Activated CD4-positive, alpha-beta T cell treated with anti-CD3 and anti-CD28 coated beads, Interleukin-2, amount 50 U/mL, for 16 hours (primary cell): ENCODE results near the gene B4GALT3.

Experiments
- DNase-seq: peaks from one replicate; pipeline ENCODE4 v3.0.0-alpha.2; 2020

The B4GALT3 gene

DNA sequence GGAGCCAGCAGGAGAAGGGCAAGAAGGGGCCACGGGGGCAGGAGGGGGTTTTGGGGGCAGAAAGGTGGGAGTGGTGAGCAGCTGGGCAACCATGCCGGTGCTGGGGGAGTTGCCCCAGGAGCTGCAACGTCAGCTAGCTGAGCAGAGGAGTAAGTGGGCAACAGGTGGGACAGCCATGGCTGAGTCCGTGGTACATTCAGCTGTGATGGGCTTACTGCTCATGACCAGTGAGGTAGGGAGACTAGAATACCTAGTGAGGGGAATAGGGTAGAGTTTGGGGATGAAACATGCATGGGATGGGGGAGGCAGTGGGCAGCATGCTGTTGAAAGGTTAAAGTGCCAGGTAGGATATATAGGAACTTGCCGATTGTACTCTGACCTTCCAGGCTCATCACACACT, 15.7 kb downstream of the B4GALT3 start:
- no peak for DNase-seq

DNA sequence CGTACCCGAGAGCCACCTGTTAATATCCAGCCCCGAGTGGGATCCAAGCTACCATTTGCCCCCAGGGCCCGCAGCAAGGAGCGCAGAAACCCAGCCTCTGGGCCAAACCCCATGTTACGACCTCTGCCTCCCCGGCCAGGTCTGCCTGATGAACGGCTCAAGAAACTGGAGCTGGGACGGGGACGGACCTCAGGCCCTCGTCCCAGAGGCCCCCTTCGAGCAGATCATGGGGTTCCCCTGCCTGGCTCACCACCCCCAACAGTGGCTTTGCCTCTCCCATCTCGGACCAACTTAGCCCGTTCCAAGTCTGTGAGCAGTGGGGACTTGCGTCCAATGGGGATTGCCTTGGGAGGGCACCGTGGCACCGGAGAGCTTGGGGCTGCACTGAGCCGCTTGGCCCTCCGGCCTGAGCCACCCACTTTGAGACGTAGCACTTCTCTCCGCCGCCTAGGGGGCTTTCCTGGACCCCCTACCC, 16.6 kb downstream of the B4GALT3 start:
- no peak for DNase-seq

DNA sequence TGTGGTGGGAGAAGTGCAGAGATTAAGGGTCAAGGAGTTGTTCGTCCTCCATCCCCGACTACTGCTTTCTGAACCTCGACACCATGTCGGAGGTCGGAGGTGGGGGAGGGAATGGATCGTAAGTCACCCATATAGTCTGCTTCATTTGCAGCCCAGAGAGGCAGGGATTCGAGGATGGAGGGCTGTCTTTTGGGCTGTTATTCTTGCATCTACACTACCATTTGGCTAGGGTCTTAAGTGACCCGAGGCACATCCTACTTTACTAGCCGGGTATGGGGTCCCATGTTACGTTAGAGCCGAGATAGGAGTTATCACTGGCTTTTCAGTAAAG, 17.4 kb downstream of the B4GALT3 start:
- DNase-seq = no peak

DNA sequence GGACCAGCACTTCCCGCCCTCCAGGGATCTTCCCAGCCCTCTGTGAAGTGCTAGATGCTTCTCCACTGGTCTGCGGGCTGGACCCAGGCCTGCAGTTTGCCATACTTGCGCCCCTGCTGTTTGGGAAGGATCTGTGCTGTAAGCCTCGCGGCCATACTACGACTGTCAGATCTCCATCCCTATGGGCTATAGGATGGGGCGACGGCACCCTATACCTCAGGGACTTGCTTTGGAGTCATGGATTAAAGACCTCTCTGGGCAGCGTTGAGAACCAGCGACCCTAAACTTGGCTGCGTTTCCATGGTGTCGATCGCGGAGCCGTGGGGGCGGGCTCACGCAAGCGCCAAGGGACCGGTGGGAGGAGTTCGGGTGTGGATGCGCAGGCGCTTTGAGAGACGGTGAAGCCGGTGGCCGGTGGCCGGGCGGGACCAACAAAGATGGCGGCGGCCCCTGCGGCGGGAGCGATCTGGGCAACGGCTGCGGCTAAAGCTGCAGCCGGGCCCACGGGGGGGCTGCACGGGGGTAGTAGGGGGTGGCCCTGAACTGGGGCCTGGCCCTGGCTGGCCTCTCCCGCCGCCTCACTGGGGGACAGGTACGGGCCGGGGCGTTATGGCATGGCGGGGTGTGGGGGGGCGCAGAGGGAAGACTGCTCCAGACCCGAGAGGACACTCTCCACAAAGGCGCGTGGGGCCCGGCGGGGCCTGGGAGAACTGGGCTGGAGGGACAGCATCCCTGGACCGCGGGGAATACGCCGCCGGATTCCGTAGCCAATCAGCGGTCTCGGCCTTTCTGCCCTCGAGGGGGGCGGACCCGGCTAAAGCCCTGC, 18.0 kb downstream of the B4GALT3 start, which contains the start of gene USP21:
Gene USP21, plus strand, starts transcription at position 414 of the 826 bp plus-strand sequence. CDS start 1,141 bp downstream, outside the sequence.
- DNase-seq = peak; percentile 94

DNA sequence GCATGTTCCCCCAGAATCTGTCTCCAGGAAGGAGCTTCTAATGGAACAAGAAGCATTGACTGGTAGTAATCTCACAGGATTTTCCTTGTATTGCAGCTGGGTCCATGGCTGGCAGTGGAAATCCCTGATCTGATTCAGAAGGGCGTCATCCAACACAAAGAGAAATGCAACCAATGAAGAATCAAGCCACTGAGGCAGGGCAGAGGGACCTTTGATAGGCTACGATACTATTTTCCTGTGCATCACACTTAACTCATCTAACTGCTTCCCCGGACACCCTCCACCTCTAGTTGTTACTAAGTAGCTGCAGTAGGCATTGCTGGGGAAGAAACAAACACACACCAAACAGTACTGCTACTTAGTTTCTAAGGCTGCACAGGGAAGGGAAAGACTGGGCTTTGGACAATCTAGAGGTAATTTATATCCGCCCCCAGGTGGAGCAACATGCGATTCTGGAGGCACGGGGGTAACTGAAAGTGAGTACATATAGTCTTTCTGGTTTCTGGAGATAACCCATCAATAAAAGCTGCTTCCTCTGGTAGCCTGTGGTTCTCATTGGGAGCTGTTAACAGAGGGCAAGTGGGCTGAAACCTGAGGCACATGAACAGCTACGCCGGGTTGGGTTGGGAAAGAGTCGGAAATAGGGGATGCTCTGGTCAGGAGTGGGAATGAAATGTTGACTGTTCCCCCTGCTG, 18.8 kb downstream of the B4GALT3 start:
- DNase-seq = no peak

DNA sequence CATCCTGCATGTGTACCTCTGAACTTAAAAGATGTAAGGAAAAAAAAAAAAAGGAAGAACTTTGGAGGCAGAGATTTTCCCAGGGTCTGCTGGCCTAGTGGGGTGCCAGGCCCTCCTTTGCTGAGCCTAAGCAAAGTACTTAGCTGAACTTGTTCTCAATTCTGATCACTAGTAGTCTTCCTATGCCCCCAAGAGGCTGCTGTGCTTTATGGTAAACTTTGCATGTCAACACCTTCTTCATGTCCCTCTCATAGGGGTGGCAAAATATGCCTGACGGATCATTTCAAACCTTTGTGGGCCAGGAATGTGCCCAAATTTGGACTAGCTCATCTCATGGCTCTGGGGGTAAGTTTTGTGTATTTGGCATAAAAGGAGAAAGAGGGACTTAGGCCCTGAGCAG, 19.4 kb downstream of the B4GALT3 start:
- no peak for DNase-seq

DNA sequence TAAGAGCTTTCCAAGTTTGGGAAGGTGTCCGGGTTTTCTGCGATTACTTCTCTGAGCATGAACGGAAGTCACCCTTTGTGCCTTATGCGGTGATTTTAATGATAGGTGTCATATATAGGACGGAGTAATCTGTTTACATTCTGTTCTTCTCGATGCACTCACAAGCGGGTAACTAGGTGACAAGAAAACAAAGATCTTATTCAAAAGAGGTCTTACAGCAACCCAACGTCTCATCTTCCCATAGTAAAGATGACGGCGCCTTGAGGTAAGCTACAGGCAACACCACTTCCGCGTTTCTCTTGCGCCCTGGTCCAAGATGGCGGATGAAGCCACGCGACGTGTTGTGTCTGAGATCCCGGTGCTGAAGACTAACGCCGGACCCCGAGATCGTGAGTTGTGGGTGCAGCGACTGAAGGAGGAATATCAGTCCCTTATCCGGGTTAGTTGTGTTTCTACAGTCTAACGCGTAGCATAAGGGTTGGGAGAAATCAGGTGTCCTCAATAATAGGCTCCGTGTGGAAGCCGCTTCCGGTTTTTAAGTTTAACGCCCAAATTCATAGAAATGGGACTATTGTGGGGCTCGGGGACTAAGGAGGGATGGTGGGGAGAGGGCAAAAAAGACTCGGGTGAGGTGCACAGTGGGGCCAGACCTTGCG, 23.5 kb downstream of the B4GALT3 start, which contains the start of gene UFC1:
Gene UFC1, plus strand, starts transcription at position 297 of the 656 bp plus-strand sequence. Its CDS starts 20 bp downstream, at position 317.
- DNase-seq = peak; percentile 91

DNA sequence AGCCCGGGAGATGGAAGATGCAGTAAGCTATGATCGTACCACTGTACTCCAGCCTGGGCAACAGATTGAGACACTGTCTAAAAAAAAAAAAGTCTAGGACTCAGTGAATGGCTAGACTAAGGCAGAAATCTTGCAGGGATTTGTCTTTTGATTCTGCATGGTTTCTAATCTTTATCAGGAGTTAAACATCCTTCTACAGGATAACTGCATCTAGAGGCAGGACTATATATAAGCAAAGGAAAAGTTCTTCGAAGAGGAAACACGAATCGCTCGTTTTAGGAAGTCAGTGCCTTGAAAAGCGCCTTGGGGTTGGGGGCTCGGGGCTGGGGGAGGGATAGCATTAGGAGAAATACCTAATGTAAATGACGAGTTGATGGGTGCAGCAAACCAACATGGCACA, 24.1 kb downstream of the B4GALT3 start:
- DNase-seq = no peak

DNA sequence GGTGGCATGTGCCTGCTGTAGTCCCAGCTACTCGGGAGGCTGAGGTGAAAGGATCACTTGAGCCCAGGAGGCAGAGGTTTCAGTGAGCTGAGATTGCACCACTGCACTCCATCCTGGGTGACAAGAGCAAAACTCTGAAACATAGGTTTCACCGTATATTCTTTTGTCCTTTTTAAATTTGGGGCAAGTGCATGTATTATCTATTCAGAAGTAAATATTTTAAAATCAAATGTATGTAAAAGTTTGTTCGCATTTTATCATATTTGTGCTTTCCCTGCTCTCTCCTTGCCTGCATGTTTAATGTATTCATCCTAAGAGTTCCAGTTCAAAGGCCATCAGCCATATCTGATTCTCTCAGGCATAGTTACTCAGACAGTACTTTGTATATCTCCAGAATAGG, 31.5 kb downstream of the B4GALT3 start:
- DNase-seq = no peak

DNA sequence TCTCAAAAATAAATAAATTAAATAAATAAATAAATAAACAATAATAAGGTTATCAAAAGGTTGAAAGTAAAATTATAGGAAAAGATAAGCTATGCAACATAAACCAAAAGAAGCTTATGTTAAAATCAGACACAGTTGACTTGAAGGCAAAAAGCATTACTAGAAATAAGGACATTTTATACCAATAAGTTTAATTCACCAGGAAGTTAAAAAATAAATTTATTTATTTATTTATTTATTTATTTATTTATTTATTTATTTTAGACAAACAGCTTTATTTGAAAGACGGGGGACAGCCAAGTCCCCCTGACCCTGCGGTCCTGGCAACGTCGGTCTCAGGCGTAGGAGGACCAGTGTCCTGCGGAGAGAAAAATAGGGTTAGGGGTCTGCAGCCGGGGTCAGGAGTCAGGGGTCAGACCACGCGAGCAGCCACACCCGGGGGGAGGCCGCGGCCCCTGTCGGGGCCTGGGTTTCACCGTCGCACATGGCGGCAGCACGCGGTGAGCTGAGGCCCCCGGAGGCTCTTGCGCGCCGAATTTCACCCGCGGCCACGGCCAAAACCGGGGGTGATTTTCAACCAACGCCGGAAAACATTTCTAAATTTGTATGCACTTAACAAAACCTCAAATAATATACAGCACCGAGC, 36.4 kb downstream of the B4GALT3 start:
- no peak for DNase-seq

DNA sequence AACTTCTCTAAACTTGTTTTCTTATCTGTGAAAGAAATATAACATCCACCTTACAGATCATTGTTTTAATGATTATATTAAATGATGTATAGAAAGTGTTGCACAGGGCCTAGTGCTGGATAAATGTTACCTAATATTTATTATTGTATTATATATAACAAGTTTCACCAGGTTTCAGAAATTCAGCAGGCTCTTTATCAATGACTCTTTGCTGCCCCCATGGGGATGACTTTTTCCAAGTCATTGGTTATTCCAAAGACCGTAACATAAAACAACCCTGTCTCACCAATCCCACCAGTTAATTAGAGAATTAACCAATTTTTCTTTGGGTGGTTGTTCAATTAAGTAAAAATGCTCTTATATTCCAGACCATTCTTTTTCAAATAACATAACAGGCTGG, 37.5 kb downstream of the B4GALT3 start:
- peak; percentile 37 for DNase-seq

DNA sequence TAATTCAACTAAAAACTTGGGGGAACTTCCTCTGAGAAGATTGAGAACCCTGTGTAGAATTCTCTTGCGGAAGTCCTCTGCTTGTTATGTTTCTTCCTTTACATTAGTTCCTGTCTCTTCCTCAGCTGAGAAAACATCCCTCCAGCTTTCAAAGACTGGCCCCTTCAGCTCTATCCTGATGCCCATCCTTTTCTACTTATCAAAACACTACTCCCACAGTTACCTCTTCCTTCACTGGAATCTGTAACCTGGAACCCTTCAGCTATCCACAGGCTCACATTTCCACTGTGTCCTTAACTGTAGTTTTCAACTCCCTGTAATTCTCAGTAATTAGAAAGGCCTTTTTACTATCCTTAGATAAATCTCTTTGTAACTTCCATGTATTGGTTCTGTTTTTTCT, 38.9 kb downstream of the B4GALT3 start:
- DNase-seq = no peak

DNA sequence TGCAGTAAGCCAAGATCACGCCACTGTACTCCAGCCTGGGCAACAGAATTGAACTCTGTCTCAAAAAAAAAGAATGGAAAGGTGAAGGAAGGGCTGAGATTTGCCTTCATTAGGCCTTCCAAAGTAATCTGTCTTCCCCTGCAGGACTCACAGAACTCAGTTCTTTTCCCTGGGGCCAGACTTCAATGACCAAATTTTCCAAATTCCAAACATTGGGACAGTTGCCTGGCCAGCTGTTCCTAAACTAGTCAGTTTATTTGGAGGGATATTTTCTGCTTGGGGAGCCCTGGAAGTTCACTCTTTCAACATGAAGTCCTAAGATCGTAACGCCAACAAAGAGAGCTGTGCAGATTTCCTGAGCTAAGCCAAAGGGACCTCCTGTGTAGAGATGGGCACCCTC, 39.4 kb downstream of the B4GALT3 start:
- no peak for DNase-seq

DNA sequence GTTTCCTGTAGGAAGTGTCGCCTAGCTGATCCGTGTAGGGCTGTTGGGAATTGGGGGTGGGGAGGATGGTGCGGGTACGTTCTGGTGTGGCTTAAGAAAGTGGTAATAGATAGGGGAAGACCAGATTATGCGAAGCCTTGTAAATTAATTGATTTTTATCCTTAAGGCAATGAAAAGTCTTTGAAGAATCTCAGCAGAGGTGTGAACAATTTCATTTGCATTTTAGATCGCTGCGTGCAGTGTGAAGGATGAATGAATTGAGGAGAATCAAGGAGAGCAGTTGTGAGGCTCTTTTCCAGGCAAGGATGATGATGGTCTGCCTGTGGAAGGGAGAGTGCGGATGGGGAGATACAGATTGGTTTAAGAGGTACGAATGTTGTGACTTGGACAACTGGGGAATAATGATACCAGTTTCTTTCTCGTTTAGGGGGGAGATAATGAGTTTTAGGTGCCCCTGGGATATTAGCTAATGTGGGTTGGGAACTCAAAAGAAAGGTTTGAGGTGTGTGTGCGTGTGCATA, 44.0 kb downstream of the B4GALT3 start:
- DNase-seq = no peak

DNA sequence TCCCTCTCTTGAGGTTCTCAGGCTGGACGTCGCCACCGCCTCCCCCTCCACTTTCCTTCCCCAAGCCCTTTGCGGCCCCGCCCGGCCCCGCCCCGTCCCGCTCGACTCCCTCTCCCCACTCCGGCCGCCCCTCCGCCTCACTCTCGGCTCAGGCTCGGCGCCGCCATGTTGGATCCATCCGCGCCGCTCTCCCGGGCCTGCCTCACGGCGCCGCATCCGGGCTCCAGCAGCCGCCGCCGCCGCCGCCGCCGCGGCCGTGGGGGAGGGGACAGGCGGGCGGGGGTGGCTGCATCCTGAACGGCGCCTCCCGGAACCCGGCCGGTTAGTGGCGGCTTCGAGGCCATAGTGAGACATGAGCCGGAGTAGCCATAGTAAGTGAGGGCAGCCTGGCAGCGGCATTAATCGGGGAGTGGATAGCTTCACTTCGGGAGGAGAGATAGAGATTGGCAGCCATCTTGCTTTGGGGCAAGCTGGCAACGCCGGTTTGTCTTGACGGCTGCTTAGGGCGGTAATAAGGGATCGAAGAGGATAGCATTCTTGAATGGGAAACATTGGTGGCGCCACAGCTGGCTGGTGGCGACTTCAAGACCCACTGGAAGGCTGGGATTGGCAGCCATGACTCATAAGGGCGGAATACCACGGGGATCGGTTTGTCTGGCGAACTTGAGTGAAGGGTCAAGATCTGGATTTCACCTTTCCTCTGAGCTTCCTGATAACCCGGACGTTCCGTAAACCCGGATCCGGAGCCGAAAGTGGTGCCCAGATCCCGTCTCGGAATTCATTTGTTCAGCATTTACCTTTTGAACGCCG, 44.7 kb downstream of the B4GALT3 start, which contains the start of gene DEDD:
Gene DEDD, minus strand, starts transcription at position 258 of the 810 bp plus-strand sequence. CDS start 8,205 bp downstream, outside the sequence.
- peak; percentile 96 for DNase-seq

DNA sequence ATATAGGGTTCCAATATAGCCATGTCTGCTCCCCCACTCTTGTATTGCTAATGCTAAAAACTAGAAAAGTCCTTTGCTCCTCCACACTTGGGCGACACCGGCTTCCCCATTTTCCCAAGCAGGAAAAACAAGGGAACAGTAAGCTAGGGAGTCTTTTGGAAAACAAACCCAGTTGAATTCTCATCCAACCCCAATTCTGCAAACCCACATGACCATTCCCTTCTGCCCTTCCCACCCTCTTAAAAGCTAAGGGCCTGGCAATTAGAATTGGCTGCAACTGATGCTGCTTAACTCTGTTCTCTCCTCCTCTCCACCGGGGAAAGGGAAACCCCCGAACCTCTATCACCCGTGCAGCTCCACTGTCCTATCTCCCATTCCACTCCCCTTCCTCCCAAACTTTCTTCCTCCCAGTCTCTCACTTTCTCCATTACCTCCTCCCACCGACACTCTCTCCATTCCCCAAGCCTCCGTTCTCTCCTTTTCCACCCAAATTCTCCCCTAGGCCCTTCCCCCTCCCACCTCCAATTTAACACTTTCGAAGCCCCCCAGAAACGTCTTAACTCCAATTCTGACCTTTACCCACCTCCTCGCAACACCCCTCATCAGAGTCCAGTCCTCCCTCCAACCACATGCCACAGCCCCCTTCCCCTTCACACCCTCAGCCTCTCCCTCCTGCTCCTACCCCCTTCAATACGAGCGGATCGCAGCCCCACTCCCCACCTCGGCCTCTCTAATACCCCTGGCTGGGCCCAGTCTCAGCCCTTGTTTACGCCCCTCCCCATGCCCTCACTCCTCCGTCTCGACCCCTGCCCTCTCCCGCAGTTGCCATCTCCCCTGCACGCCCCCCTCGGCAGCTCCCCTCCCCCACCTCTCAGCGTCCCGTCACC, 45.5 kb downstream of the B4GALT3 start:
- no peak for DNase-seq

DNA sequence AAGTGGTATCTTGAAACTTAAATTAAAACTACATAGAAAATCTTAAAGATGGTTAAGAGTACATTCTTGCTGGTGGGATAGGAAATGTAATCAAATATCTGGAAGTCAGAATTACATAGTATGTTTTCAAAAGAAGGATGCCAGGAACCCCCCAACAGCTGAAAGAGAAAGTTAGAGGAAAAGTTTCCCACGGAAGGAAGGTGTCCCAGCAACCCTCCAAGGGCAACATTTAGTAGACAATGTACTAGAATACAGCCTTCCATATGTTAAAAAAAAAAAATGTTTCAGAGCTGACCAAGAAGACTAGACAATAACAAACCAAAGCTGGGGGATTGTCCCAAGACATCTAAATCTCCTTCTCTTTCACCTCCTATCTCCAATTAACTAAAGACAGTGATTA, 47.0 kb downstream of the B4GALT3 start:
- DNase-seq = no peak

DNA sequence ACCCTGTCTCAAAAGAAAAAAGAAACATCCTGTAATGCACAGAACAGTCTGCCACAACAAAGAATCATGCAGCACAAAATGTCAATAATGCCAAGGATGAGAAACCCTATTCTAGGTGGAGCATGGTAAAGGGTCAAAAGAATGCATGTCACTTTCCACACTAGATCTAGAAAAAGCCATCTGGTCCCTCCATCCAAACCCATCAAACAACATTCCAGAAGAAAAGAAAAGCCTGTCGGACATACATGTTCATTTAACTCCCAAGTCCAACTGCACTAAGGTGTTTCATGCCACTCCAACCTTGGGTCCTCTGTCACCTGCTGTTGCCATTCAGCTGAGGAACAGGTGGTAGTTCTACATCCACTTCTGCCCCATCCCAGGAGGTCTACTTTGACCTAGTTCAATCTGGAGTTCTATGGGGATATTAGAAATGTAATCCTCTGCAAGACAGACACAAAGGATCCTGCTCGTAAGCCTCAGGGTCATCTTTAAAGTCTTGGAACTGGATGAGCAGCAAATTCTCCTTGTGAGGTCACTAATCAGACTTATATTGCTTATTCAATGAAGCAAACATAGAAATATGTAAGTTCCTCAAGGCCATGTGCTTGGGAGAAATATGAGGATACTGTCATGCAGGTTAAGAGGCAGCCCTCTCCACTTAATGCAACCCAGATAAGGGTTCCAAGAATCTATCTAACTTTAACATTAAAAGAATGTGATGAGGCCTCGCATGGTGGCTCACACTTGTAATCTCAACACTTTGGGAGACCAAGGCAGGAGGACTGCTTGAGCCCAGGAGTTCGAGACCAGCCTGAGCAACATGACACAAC, 48.5 kb downstream of the B4GALT3 start:
- DNase-seq = no peak

DNA sequence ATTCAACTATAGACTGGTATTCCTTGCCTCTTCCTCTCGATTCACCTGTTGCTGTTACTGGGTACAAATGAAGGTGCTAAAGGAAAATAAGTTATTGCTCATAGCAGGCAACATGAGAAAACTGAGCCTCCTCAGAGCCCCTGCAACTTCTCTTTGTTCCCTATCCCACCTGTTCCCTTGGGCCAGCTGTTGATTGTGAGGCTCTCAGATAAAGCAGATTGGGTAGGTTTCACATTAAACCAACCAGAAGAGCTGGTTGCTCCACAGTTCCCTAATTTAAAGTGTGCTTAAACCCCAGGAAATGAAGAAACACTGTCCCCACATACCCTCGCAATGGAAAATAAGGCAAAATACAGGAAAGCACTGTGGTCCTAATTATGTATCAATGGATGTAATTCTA, 49.7 kb downstream of the B4GALT3 start:
- no peak for DNase-seq

DNA sequence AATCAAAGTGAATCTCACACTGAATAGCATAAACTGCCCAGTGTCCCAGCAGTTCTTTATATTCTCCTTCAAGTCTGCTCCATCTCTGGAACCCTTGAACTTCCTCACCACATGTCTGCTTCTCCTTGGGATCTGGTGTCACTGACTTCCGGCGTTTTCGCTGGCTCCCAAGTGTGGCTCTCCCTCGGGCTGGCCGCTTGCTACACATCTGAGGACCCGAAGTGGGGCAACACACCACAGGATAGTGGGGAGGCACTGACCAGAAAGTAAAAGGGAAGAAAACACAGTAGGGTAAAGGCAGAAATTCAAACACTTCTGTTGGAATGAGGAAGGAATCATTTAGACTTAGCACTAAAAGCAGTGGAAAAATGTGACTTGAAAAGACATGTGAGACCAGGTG, 54.3 kb downstream of the B4GALT3 start:
- no peak for DNase-seq
